HepG2 (cell line): ENCODE data around the gene CHMP1A. TPM values are rescaled to one million over a fixed set of nuclear protein-coding genes. Genes with fewer than 3 reads are reported as not detected.

Experiments
- BATF2 ChIP-seq: sonication (generic); formaldehyde crosslinking; IDR thresholded peaks from 2 replicates; pipeline ENCODE4 v1.8.0; 2022; ENCODE audit warnings: mild to moderate bottlenecking, missing genetic modification reagents, moderate library complexity
- BCL6 ChIP-seq: IDR thresholded peaks from 2 replicates; pipeline ENCODE4 v1.6.1; 2016; ENCODE audit warnings: missing genetic modification reagents, missing compliant biosample characterization
- CEBPG ChIP-seq: IDR thresholded peaks from 2 replicates; pipeline ENCODE4 v1.6.1; 2016
- FUBP1 ChIP-seq: sonication (generic); formaldehyde crosslinking; IDR thresholded peaks from 2 replicates; pipeline ENCODE4 v1.5.1; 2020; ENCODE audit warnings: missing genetic modification reagents, mild to moderate bottlenecking, borderline replicate concordance
- HDAC2 ChIP-seq: sonication (generic); formaldehyde crosslinking; IDR thresholded peaks from 2 replicates; pipeline ENCODE4 v1.4.0; 2020; ENCODE audit warnings: missing genetic modification reagents
- HIC2 ChIP-seq: sonication (generic); formaldehyde crosslinking; IDR thresholded peaks from 2 replicates; pipeline ENCODE4 v1.9.0; 2022; ENCODE audit warnings: low read depth, missing genetic modification reagents
- HNRNPK ChIP-seq: fragments of 200-400 bp; formaldehyde crosslinking; IDR thresholded peaks from 2 replicates; pipeline ENCODE4 v1.6.1; 2018; ENCODE audit warnings: low read length, low read depth, moderate library complexity, mild to moderate bottlenecking; ENCODE audit not compliant: poor library complexity, severe bottlenecking
- KLF9 ChIP-seq: IDR thresholded peaks from 2 replicates; pipeline ENCODE4 v1.6.1; 2016; ENCODE audit warnings: low read depth
- MXD4 ChIP-seq: IDR thresholded peaks from 2 replicates; pipeline ENCODE4 v1.6.1; 2016; ENCODE audit warnings: mild to moderate bottlenecking, missing biosample characterization, missing genetic modification reagents
- NCOR1 ChIP-seq: fragments of 200-600 bp; sonication (generic); IDR thresholded peaks from 2 replicates; pipeline ENCODE4 v1.7.0; 2017; ENCODE audit warnings: antibody characterized with exemption, low read length, borderline replicate concordance
- NFE2L1 ChIP-seq: sonication (generic); formaldehyde crosslinking; IDR thresholded peaks from 2 replicates; pipeline ENCODE4 v1.4.0; 2020; ENCODE audit warnings: missing genetic modification reagents, mild to moderate bottlenecking, borderline replicate concordance
- NFIC ChIP-seq: IDR thresholded peaks from 2 replicates; pipeline ENCODE4 v1.6.1; 2012; ENCODE audit warnings: mild to moderate bottlenecking, low read length, inconsistent platforms
- NFKB2 ChIP-seq: sonication (generic); formaldehyde crosslinking; IDR thresholded peaks from 2 replicates; pipeline ENCODE4 v1.4.0; 2020; ENCODE audit warnings: missing genetic modification reagents, borderline replicate concordance
- NKX3-1 ChIP-seq: sonication (generic); formaldehyde crosslinking; IDR thresholded peaks from 2 replicates; pipeline ENCODE4 v1.5.0; 2020; ENCODE audit warnings: missing genetic modification reagents
- SALL2 ChIP-seq: sonication (generic); formaldehyde crosslinking; IDR thresholded peaks from 2 replicates; pipeline ENCODE4 v1.8.1; 2023; ENCODE audit warnings: mild to moderate bottlenecking, missing genetic modification reagents, inconsistent platforms
- SIX1 ChIP-seq: sonication (generic); formaldehyde crosslinking; IDR thresholded peaks from 2 replicates; pipeline ENCODE4 v1.4.0; 2020; ENCODE audit warnings: missing genetic modification reagents, borderline replicate concordance
- TBX2 ChIP-seq: sonication (generic); formaldehyde crosslinking; IDR thresholded peaks from 2 replicates; pipeline ENCODE4 v1.5.0; 2020; ENCODE audit warnings: missing genetic modification reagents, mild to moderate bottlenecking, borderline replicate concordance
- ZBTB20 ChIP-seq: sonication (generic); formaldehyde crosslinking; IDR thresholded peaks from 2 replicates; pipeline ENCODE4 v1.8.1; 2023; ENCODE audit warnings: missing genetic modification reagents, low read depth, mild to moderate bottlenecking, borderline replicate concordance
- ZNF263 ChIP-seq: sonication (generic); formaldehyde crosslinking; IDR thresholded peaks from 2 replicates; pipeline ENCODE4 v1.4.0; 2020; ENCODE audit warnings: missing genetic modification reagents
- ZNF451 ChIP-seq: sonication (generic); formaldehyde crosslinking; IDR thresholded peaks from 2 replicates; pipeline ENCODE4 v1.5.0; 2020; ENCODE audit warnings: mild to moderate bottlenecking, missing genetic modification reagents
- ZNF598 ChIP-seq: sonication (generic); formaldehyde crosslinking; IDR thresholded peaks from 2 replicates; pipeline ENCODE4 v1.5.1; 2020; ENCODE audit warnings: mild to moderate bottlenecking, missing genetic modification reagents, borderline replicate concordance
- ZNF607 ChIP-seq: sonication (generic); formaldehyde crosslinking; IDR thresholded peaks from 2 replicates; pipeline ENCODE4 v1.5.1; 2020; ENCODE audit warnings: missing genetic modification reagents, mild to moderate bottlenecking, borderline replicate concordance
- ZNF720 ChIP-seq: sonication (generic); formaldehyde crosslinking; IDR thresholded peaks from 2 replicates; pipeline ENCODE4 v1.4.0; 2020; ENCODE audit warnings: missing genetic modification reagents
- ZUFSP ChIP-seq: sonication (generic); formaldehyde crosslinking; IDR thresholded peaks from 2 replicates; pipeline ENCODE4 v1.9.0; 2021; ENCODE audit warnings: missing genetic modification reagents, mild to moderate bottlenecking, borderline replicate concordance
- polyA plus RNA-seq, 8 experiments: library from polyadenylated mRNA; depleted of rRNA in 3 of 8; stranded (reverse) in 7 of 8; unstranded in 1 of 8; fragments of >200 nt; fragmentation: Illumina TruSeq in 4 of 8; extraction: Trizol in 4 of 8; gene quantifications; 2 replicates each; pipeline versions ENCODE4 v1.2.1 to v1.2.3, GENCODE V29; 2011 to 2016; ENCODE audit warnings: low read depth in 4 of 8, missing spikeins in 1 of 8, mixed read lengths in 1 of 8; ENCODE audit not compliant: insufficient read depth in 1 of 8
- total RNA-seq, 5 experiments: library from RNA; depleted of rRNA; stranded (reverse); fragments of >200 nt; fragmentation: Illumina TruSeq; extraction: Trizol; gene quantifications; 2 replicates each; pipeline ENCODE4 v1.2.3, GENCODE V29; 2016; ENCODE audit warnings: low read depth in 1 of 5

Gene CHMP1A
- total and polyA plus RNA-seq, 2 of the 13 experiments (the other 11 are each of a cell fraction or from before 2014, with no cell fraction given) = 69.4 to 73.3 TPM

GRCh38 chr16:89623511-89624261 is 33.8 kb downstream of the CHMP1A start (continued):
- TF ChIP-seq HIC2 (CRISPR knock-in tag) = no peak
- no peak for TF ChIP-seq HNRNPK
- TF ChIP-seq ZUFSP (CRISPR knock-in tag) = no peak
- TF ChIP-seq HDAC2 (CRISPR knock-in tag) = peak; percentile 53; the same call in 1 of the 2 replicates
- TF ChIP-seq NFIC = no peak
- TF ChIP-seq ZBTB20 = no peak
- no peak; the same call in 1 of the 2 replicates for TF ChIP-seq NFKB2 (CRISPR knock-in tag)
- no peak for TF ChIP-seq KLF9 (CRISPR knock-in tag)
- peak; percentile 61 for TF ChIP-seq ZNF263 (CRISPR knock-in tag)
- TF ChIP-seq SIX1 (CRISPR knock-in tag) = no peak
- no peak for TF ChIP-seq BCL6
- no peak for TF ChIP-seq NCOR1
- TF ChIP-seq ZNF607 = no peak
- TF ChIP-seq NKX3-1 (CRISPR knock-in tag) = no peak
- no peak for TF ChIP-seq ZNF720 (CRISPR knock-in tag)
- TF ChIP-seq ZNF598 = peak; percentile 69; the same call in 1 of the 2 replicates
- 0 out of 2 replicates have a peak, but pooled peaks have one; percentile 47 for TF ChIP-seq ZNF451 (CRISPR knock-in tag)
- no peak for TF ChIP-seq FUBP1 (CRISPR knock-in tag)
- TF ChIP-seq MXD4 (CRISPR knock-in tag) = no peak
- TF ChIP-seq NFE2L1 (CRISPR knock-in tag) = no peak
- TF ChIP-seq SALL2 (CRISPR knock-in tag) = no peak
- peak; percentile 41; the same call in 1 of the 2 replicates for TF ChIP-seq TBX2 (CRISPR knock-in tag)
- TF ChIP-seq CEBPG (CRISPR knock-in tag) = 0 out of 2 replicates have a peak, but pooled peaks have one; percentile 8
- TF ChIP-seq BATF2 (CRISPR knock-in tag) = no peak
